ENCODE data around the gene TMIGD1.

- TF ChIP-seq EZH2 (optimal IDR thresholded peaks at IDR 0.05; ENCODE audit: low read depth, low read length), result no peak
- TF ChIP-seq CTCF (IDR thresholded peaks at IDR 0.05; ENCODE audit: low read length), result no peak
Observed at GRCh38 chr17:30274887-30275286, 59.0 kb downstream of the TMIGD1 start.
